RWPE2 (cell line): ENCODE data around the gene CFAP100.

ENCODE experiments used
- ATAC-seq: fragments of 200-7000 bp; cut with Tn5 transposase; 3 replicates; pipeline ENCODE4 v1.9.1; 2021; ENCODE audit warnings: low read depth
- DNase-seq: peaks from one replicate; pipeline ENCODE4 v3.0.0-alpha.2; 2020; ENCODE audit warnings: low spot score
- H3K27ac ChIP-seq: fragments of 450-650 bp; 2 replicates; pipeline ENCODE4 v1.5.1; 2017; ENCODE audit warnings: mild to moderate bottlenecking; ENCODE audit not compliant: poor library complexity, severe bottlenecking
- H3K27me3 ChIP-seq: fragments of 250-450 bp; sonication (Bioruptor Pico); 2 replicates; pipeline ENCODE4 v1.5.1; 2021; ENCODE audit warnings: mild to moderate bottlenecking, moderate library complexity; ENCODE audit not compliant: insufficient read depth, poor library complexity, severe bottlenecking
- H3K36me3 ChIP-seq: fragments of 250-450 bp; sonication (Bioruptor Pico); 2 replicates; pipeline ENCODE4 v1.5.1; 2020; ENCODE audit warnings: low read depth, mild to moderate bottlenecking, moderate library complexity
- H3K4me1 ChIP-seq: fragments of 250-450 bp; sonication (Bioruptor Pico); 2 replicates; pipeline ENCODE4 v1.5.1; 2021; ENCODE audit warnings: mild to moderate bottlenecking, moderate library complexity; ENCODE audit not compliant: insufficient read depth, poor library complexity, severe bottlenecking
- H3K4me3 ChIP-seq: fragments of 250-450 bp; sonication (Bioruptor Pico); 2 replicates; pipeline ENCODE4 v1.5.1; 2021; ENCODE audit warnings: mild to moderate bottlenecking, moderate library complexity; ENCODE audit not compliant: severe bottlenecking
- H3K9me3 ChIP-seq: fragments of 250-450 bp; sonication (Bioruptor Pico); 2 replicates; pipeline ENCODE4 v1.5.1; 2021; ENCODE audit warnings: mild to moderate bottlenecking, moderate library complexity; ENCODE audit not compliant: severe bottlenecking
- TF ChIP-seq, protein P1 (sequence below): fragments of 450-650 bp; IDR thresholded peaks from one replicate; pipeline ENCODE4 v1.5.1; 2017; ENCODE audit warnings: mild to moderate bottlenecking, moderate library complexity; ENCODE audit not compliant: poor library complexity, severe bottlenecking

Gene CFAP100

GRCh38 chr3:126469479-126469878 lies 74.8 kb downstream of the CFAP100 start:
- H3K27me3 ChIP-seq: no peaks in the 10 kb centered on the region
- H3K4me1 ChIP-seq: peaks cover 17% of the 10 kb centered on the region
- H3K9me3 ChIP-seq: no peaks in the 10 kb centered on the region
- TF ChIP-seq, protein P1, sequence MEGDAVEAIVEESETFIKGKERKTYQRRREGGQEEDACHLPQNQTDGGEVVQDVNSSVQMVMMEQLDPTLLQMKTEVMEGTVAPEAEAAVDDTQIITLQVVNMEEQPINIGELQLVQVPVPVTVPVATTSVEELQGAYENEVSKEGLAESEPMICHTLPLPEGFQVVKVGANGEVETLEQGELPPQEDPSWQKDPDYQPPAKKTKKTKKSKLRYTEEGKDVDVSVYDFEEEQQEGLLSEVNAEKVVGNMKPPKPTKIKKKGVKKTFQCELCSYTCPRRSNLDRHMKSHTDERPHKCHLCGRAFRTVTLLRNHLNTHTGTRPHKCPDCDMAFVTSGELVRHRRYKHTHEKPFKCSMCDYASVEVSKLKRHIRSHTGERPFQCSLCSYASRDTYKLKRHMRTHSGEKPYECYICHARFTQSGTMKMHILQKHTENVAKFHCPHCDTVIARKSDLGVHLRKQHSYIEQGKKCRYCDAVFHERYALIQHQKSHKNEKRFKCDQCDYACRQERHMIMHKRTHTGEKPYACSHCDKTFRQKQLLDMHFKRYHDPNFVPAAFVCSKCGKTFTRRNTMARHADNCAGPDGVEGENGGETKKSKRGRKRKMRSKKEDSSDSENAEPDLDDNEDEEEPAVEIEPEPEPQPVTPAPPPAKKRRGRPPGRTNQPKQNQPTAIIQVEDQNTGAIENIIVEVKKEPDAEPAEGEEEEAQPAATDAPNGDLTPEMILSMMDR: no peak
- no peak overlapping the region for H3K27ac ChIP-seq
- H3K36me3 ChIP-seq: peaks cover 83% of the 10 kb centered on the region
- H3K4me3 ChIP-seq: no peak overlapping the region
- peak; percentile 34 for DNase-seq
- ATAC-seq: no peak

DNA sequence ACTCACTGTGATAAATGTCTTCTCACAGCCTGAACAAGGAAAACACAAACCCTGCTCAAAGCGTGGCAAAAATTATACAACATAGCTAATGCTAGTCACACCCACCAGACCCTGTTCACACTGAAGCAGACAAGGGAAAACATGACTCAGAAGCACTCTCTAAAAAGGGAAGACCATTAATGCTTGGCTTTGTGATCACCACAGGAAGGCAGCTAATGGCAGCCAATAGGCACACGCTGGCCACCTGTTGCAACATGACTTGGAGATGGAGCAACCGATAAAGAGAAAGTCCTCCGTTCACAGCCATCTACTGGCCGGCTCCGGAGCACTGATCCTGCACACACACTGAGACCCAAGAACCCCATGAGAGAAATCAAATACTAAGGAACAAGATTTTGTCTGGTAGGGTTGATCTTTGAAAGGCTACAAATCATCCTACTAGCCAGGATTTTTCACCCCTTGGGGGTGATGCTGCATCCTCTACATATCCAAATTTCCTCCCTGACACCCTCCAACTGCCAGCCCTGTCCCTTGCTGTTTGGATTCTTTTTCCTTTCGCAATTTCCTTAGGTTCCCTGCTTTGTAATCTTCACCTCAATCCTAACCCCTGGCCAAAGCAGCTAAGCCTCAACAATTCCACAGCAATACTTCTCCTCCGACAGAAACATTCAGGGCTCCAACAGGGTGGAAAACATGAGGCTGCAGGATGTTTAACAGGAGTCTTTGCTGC lies 77.7 kb downstream of the CFAP100 start:
- H3K36me3 ChIP-seq: peaks cover 55% of the 10 kb centered on the region
- H3K4me1 ChIP-seq: peaks cover 17% of the 10 kb centered on the region
- H3K9me3 ChIP-seq: no peaks in the 10 kb centered on the region
- peak overlapping the region; percentile 64 for H3K27ac ChIP-seq
- TF ChIP-seq, protein P1: peak; percentile 33
- H3K4me3 ChIP-seq: peak overlapping the region; percentile 4
- no peaks in the 10 kb centered on the region for H3K27me3 ChIP-seq
- ATAC-seq: peak; percentile 77
- peak; percentile 81 for DNase-seq

DNA sequence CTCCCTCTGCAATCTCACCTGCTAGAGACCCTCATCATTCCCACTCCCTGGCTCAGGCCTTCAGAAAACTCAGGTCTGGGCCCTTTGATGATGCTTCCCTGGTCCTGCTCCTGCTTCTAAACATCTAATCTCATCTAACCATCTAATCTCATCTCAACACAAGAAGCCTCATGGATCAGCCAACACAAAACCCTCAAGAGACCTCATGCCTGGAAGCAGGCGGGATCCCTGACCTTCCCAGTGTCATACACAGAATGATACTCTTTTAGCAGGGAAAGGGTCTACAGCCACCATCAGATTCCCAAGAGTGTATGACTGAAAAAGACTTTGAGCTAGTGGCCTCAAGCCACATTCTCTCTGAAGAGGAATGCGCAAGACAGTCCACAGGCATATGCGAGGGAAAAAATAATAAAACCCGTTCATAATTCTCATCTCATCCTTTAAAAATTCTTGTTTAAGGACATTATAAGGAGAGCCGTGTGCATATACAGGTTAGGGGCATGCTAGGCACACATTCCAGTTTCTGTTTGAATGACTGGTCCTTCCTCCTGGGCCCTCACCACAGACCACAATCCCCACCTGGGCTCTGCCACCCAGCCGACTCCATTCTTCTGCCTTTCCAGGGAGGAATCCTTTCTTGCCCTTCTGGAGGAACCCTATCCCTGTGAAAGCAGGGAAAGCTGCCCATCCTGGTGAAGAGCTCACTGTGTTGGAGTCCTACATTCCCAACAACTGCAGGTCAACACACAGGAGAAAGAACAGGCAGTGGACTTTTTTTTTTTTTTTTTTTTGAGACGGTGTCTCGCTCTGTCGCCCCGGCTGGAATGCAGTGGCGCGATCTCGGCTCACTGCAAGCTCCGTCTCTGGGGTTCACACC lies 78.8 kb downstream of the CFAP100 start:
- H3K9me3 ChIP-seq: no peaks in the 10 kb centered on the region
- TF ChIP-seq, protein P1: no peak
- DNase-seq (peak; percentile 18), ATAC-seq (no peak)
- H3K27me3 ChIP-seq: no peaks in the 10 kb centered on the region
- peak overlapping the region; percentile 64 for H3K27ac ChIP-seq
- H3K4me3 ChIP-seq: peak overlapping the region; percentile 99
- peaks cover 44% of the 10 kb centered on the region for H3K36me3 ChIP-seq
- H3K4me1 ChIP-seq: peaks cover 17% of the 10 kb centered on the region

DNA sequence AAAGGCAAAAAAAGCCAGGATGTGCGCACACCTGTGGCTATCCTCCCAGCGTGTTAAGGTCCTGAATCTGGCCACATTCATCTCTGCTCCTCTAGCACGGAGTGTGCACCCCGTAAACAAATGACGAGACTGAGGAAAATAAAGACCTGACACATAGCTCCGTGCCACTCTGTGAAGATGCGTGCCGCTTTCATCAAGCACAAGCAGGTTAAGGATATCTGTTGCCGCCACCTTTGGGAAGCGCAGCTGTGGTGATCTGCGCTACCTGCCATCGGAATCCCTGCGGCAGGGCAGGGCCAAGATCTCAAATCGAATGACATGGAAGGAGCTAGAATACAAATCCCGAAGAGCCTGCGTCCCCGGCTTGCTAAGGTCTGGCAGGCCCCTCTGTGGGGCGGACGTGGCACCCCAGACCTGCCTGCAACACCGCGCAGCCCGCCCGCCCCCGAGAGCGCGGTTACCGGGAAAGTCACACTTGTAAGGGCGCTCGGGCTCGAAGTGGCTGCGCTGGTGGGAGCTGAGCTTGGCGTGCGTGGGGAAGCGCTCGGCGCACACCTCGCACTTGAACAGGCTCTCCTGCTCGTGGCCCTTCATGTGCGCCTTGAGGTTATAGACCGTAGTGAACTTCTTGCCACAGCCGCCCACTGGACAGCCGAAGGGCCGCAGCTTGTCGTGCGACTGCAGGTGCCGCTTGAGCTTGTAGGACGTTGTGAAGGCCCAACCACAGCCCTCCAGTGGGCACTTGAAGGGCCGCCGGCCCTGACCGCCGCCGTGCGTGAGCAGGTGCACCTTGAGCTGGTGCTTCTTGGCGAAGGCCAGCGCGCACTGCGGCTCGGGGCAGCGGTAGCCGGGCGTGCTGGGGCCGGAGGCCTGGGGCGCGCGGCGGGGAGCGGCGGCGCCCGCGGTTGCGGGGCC lies 80.0 kb downstream of the CFAP100 start:
- H3K27ac ChIP-seq: peak overlapping the region; percentile 64
- ATAC-seq: peak; percentile 3; the same call in 1 of the 3 replicates
- H3K4me1 ChIP-seq: peaks cover 17% of the 10 kb centered on the region
- H3K36me3 ChIP-seq: peaks cover 32% of the 10 kb centered on the region
- peak overlapping the region; percentile 99 for H3K4me3 ChIP-seq
- no peaks in the 10 kb centered on the region for H3K9me3 ChIP-seq
- peak; percentile 55 for DNase-seq
- TF ChIP-seq, protein P1: no peak
- no peaks in the 10 kb centered on the region for H3K27me3 ChIP-seq
